ENCODE data around the gene HNRNPK.
A peak's percentile ranks its signal among the peaks of the same experiment; 100 is the strongest.

The HNRNPK gene

DNA sequence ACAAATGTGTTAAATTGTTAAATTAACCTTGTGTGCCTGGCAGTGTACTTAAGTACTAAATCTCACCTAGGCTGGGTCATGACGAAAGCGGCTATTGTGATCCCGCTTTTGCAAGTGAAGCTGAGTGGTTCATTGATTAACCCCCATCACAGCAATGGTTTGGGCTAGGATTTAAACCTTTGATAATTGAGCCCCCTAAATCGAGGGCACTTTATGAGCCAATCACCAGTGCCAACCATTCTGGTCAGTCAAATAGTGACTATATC lies 22.8 kb downstream of the HNRNPK start (continued):
- TF ChIP-seq TOX (CRISPR knock-in tag; IDR thresholded peaks at IDR 0.05; ENCODE audit: borderline replicate concordance) (no peak), ZC3H10 (CRISPR knock-in tag; IDR thresholded peaks at IDR 0.05) (no peak), PPARA (CRISPR knock-in tag; IDR thresholded peaks at IDR 0.05; ENCODE audit: borderline replicate concordance) (no peak), ESRRG (CRISPR knock-in tag; IDR thresholded peaks at IDR 0.05) (no peak), GLIS3 (CRISPR knock-in tag; IDR thresholded peaks at IDR 0.05) (no peak)
- TF ChIP-seq, protein P1, sequence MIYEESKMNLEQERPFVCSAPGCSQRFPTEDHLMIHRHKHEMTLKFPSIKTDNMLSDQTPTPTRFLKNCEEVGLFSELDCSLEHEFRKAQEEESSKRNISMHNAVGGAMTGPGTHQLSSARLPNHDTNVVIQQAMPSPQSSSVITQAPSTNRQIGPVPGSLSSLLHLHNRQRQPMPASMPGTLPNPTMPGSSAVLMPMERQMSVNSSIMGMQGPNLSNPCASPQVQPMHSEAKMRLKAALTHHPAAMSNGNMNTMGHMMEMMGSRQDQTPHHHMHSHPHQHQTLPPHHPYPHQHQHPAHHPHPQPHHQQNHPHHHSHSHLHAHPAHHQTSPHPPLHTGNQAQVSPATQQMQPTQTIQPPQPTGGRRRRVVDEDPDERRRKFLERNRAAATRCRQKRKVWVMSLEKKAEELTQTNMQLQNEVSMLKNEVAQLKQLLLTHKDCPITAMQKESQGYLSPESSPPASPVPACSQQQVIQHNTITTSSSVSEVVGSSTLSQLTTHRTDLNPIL (CRISPR knock-in tag; IDR thresholded peaks at IDR 0.05; ENCODE audit: low read depth), result no peak

DNA sequence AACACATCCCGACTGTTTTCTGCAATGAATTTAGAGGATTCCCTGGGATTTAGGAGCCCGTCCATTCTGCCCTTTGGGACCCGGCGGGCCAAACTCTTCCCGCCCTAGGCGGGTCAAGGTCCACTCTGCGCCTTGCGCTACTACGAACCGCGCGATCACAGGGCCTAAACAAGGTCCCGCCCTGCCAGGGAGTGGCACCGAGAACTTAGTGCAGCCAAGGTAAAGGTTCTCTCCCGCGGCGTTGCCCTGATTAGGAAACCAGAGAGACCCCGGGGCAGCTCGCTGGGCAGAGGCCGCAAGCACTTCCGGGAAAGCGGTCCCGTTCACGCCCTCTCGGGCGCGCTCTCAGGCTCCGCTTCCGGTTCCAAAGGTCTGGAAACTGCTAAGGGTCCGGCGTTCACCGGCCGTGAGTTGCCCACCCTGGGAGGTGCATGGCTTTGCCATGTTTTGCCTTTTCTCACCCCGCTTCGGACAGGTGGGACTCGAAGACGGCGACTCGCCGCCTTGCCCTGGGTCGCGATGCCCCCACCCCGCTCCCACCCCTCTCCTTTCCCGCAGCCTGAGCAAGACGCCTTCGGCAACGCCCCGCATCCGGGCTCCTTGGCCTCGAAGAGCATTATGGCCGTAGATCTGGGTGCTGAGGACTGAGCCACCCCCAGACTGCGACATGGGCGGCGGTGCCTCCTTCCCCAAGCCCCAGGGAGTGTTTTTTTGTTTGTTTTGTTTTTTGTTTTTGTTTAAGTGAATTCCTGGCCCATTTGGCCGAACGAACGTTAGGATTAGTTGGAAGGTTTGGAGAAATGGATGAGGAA lies 23.4 kb downstream of the HNRNPK start:
- ATAC-seq, result peak; percentile 86
- TF ChIP-seq ZNF565 (CRISPR knock-in tag; conservative IDR thresholded peaks at IDR 0.05; ENCODE audit: low read depth) (no peak), RARB (CRISPR knock-in tag; IDR thresholded peaks at IDR 0.05) (no peak), GLIS3 (CRISPR knock-in tag; IDR thresholded peaks at IDR 0.05) (no peak), PPARA (CRISPR knock-in tag; IDR thresholded peaks at IDR 0.05; ENCODE audit: borderline replicate concordance) (no peak), ZNF8 (CRISPR knock-in tag; IDR thresholded peaks at IDR 0.05) (no peak), ZC3H10 (CRISPR knock-in tag; IDR thresholded peaks at IDR 0.05) (no peak), ISL1 (CRISPR knock-in tag; IDR thresholded peaks at IDR 0.05) (no peak), TOX (CRISPR knock-in tag; IDR thresholded peaks at IDR 0.05; ENCODE audit: borderline replicate concordance) (no peak), ZFP30 (CRISPR knock-in tag; IDR thresholded peaks at IDR 0.05) (no peak), BACH2 (CRISPR knock-in tag; IDR thresholded peaks at IDR 0.05; ENCODE audit: borderline replicate concordance) (no peak), SNAI2 (CRISPR knock-in tag; IDR thresholded peaks at IDR 0.05) (no peak), ZFP3 (CRISPR knock-in tag; IDR thresholded peaks at IDR 0.05) (no peak), ESRRG (CRISPR knock-in tag; IDR thresholded peaks at IDR 0.05) (no peak), TCF4 (CRISPR knock-in tag; IDR thresholded peaks at IDR 0.05; ENCODE audit: borderline replicate concordance) (no peak), ZNF70 (CRISPR knock-in tag; IDR thresholded peaks at IDR 0.05) (no peak), CSDC2 (CRISPR knock-in tag; IDR thresholded peaks at IDR 0.05) (no peak)
- TF ChIP-seq, protein P2, sequence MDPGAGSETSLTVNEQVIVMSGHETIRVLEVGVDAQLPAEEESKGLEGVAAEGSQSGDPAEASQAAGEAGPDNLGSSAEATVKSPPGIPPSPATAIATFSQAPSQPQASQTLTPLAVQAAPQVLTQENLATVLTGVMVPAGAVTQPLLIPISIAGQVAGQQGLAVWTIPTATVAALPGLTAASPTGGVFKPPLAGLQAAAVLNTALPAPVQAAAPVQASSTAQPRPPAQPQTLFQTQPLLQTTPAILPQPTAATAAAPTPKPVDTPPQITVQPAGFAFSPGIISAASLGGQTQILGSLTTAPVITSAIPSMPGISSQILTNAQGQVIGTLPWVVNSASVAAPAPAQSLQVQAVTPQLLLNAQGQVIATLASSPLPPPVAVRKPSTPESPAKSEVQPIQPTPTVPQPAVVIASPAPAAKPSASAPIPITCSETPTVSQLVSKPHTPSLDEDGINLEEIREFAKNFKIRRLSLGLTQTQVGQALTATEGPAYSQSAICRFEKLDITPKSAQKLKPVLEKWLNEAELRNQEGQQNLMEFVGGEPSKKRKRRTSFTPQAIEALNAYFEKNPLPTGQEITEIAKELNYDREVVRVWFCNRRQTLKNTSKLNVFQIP (CRISPR knock-in tag; IDR thresholded peaks at IDR 0.05; ENCODE audit: borderline replicate concordance, low read depth), result no peak
- TF ChIP-seq, protein P3, sequence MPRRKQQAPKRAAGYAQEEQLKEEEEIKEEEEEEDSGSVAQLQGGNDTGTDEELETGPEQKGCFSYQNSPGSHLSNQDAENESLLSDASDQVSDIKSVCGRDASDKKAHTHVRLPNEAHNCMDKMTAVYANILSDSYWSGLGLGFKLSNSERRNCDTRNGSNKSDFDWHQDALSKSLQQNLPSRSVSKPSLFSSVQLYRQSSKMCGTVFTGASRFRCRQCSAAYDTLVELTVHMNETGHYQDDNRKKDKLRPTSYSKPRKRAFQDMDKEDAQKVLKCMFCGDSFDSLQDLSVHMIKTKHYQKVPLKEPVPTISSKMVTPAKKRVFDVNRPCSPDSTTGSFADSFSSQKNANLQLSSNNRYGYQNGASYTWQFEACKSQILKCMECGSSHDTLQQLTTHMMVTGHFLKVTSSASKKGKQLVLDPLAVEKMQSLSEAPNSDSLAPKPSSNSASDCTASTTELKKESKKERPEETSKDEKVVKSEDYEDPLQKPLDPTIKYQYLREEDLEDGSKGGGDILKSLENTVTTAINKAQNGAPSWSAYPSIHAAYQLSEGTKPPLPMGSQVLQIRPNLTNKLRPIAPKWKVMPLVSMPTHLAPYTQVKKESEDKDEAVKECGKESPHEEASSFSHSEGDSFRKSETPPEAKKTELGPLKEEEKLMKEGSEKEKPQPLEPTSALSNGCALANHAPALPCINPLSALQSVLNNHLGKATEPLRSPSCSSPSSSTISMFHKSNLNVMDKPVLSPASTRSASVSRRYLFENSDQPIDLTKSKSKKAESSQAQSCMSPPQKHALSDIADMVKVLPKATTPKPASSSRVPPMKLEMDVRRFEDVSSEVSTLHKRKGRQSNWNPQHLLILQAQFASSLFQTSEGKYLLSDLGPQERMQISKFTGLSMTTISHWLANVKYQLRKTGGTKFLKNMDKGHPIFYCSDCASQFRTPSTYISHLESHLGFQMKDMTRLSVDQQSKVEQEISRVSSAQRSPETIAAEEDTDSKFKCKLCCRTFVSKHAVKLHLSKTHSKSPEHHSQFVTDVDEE (CRISPR knock-in tag; IDR thresholded peaks at IDR 0.05), result no peak
- TF ChIP-seq, protein P4, sequence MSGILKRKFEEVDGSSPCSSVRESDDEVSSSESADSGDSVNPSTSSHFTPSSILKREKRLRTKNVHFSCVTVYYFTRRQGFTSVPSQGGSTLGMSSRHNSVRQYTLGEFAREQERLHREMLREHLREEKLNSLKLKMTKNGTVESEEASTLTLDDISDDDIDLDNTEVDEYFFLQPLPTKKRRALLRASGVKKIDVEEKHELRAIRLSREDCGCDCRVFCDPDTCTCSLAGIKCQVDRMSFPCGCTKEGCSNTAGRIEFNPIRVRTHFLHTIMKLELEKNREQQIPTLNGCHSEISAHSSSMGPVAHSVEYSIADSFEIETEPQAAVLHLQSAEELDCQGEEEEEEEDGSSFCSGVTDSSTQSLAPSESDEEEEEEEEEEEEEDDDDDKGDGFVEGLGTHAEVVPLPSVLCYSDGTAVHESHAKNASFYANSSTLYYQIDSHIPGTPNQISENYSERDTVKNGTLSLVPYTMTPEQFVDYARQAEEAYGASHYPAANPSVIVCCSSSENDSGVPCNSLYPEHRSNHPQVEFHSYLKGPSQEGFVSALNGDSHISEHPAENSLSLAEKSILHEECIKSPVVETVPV (CRISPR knock-in tag; IDR thresholded peaks at IDR 0.05), result no peak
- TF ChIP-seq, protein P1 (CRISPR knock-in tag; IDR thresholded peaks at IDR 0.05; ENCODE audit: low read depth), result no peak

DNA sequence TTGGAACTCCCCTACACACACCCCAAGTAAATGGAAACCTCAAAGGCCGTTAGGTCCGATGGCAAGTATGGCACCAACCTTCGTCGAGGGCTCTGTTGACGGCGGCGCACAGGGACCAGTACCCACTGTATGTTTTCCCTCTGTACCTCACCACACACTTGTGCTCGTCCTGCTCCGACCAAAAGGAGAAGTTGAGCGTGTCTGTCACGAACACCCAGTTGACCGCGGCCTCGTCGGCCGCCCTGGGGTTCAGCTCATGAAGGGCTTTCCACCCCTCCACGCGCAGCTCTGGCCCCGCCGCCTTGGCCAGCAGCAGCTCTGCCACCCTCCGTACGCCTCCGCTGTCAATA lies 24.0 kb downstream of the HNRNPK start:
- peak; percentile 60 for ATAC-seq

More for the DNA sequence above, 24.0 kb downstream of the HNRNPK start:
- TF ChIP-seq, protein P3 (CRISPR knock-in tag; IDR thresholded peaks at IDR 0.05), result no peak
- TF ChIP-seq, protein P5, sequence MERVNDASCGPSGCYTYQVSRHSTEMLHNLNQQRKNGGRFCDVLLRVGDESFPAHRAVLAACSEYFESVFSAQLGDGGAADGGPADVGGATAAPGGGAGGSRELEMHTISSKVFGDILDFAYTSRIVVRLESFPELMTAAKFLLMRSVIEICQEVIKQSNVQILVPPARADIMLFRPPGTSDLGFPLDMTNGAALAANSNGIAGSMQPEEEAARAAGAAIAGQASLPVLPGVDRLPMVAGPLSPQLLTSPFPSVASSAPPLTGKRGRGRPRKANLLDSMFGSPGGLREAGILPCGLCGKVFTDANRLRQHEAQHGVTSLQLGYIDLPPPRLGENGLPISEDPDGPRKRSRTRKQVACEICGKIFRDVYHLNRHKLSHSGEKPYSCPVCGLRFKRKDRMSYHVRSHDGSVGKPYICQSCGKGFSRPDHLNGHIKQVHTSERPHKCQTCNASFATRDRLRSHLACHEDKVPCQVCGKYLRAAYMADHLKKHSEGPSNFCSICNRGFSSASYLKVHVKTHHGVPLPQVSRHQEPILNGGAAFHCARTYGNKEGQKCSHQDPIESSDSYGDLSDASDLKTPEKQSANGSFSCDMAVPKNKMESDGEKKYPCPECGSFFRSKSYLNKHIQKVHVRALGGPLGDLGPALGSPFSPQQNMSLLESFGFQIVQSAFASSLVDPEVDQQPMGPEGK (CRISPR knock-in tag; IDR thresholded peaks at IDR 0.05; ENCODE audit: borderline replicate concordance), result no peak
- TF ChIP-seq ZNF565 (CRISPR knock-in tag; conservative IDR thresholded peaks at IDR 0.05; ENCODE audit: low read depth) (no peak), CSDC2 (CRISPR knock-in tag; IDR thresholded peaks at IDR 0.05) (no peak), ESRRG (CRISPR knock-in tag; IDR thresholded peaks at IDR 0.05) (no peak), ZNF70 (CRISPR knock-in tag; IDR thresholded peaks at IDR 0.05) (no peak)
- TF ChIP-seq, protein P1 (CRISPR knock-in tag; IDR thresholded peaks at IDR 0.05; ENCODE audit: low read depth), result no peak

All from SK-N-SH treated with all-trans-retinoic acid at 6 μM for 48 hours (cell line).